Sciatic nerve (tissue), 2 donors: ENCODE measurements around the gene SNTB2. TPM values are rescaled to one million over a fixed set of nuclear protein-coding genes. Genes with fewer than 3 reads are reported as not detected.

Experiments used
- ATAC-seq: fragments of 200-7000 bp; cut with Tn5 transposase; one replicate; pipeline ENCODE4 v1.9.1; 2020; ENCODE audit warnings: mild to moderate bottlenecking, moderate library complexity
- DNase-seq: peaks from one replicate; pipeline ENCODE4 v3.0.0-alpha.2; 2020; ENCODE audit warnings: low spot score
- intact Hi-C: fragments of 100-400 bp; cut with DNase I; formaldehyde crosslinking; loops from one replicate; pipeline ENCODE4 v1.14.2; 2022
- total RNA-seq: library from RNA; stranded (reverse); fragmentation: NEBNext Ultra II Directional; extraction: Animal tissue kit (Norgen Biotek cat#: 25700); gene quantifications from one replicate; pipeline ENCODE4 v1.2.1, GENCODE V29; 2021
- donor health status: DM: no; HTN: no; CAD: no.
- donor health status: DM: no; HTN: no; CAD: no.

Gene SNTB2
- total RNA-seq, 1 donor from 2014 or later, result 64.0 TPM

DNA sequence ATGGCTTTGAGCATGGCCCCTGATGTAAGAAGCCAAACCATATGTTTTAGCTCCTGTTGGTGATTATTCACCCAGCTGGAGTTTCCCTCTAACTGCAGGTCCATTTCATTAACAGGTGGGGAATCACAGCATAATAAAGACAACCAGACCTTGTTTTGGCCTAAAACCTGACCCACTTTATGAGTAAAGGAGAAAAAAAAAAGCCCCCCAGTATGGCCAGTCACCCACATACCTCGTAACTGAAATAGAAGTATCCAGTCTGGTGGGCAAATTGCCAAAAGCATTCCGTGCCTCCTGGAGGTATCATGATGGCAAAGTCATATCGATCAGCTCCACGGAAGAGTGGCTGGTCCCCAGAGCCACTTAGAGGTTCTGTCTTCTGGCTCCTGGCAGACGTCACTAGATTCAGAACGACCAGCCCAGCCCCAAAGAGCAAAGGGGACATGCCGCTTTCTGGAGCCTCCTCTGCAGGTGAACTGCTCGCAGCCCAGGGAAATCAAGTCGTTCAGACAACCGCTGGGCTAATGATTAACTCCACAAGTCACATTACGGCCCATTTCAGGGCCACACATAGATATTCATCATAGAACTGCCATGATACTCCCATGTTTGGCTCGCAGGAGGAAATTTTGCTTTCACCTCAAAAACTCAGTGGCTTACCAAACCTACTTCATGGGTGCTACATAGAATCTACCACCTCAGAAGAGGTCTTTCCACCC, 164.5 kb downstream of the SNTB2 start, which contains the start of gene TMED6:
TSS of gene TMED6 (minus strand) at position 478 of the 719 bp plus-strand sequence. CDS start at position 445, 33 bp downstream.
- intact Hi-C loops, result no loop called here
- no peak for DNase-seq
- no peak for ATAC-seq

Other genes starting within 250 kb of the SNTB2 start
- gene HAS3, start 81.5 kb upstream of the SNTB2 start, total RNA-seq, result 2.7 TPM
- 65.1 TPM for gene CHTF8, start 54.6 kb upstream of the SNTB2 start, total RNA-seq
- gene UTP4, start 54.5 kb upstream of the SNTB2 start, total RNA-seq, result 40.1 TPM
- gene VPS4A, start 124.2 kb downstream of the SNTB2 start, total RNA-seq, result 24.8 TPM
- 6.0 TPM for gene PDF, start 143.4 kb downstream of the SNTB2 start, total RNA-seq
- gene COG8, start 152.4 kb downstream of the SNTB2 start, total RNA-seq, result 36.4 TPM
- 10.5 TPM for gene NIP7, start 152.6 kb downstream of the SNTB2 start, total RNA-seq
- not detected for gene TMED6, start 164.6 kb downstream of the SNTB2 start, total RNA-seq
- gene TERF2, start 198.8 kb downstream of the SNTB2 start, total RNA-seq, result 42.0 TPM
- 62.5 TPM for gene CYB5B, start 237.5 kb downstream of the SNTB2 start, total RNA-seq